ENCODE results near the gene NPEPPS.

Gene NPEPPS

GRCh38 chr17:47665655-47666054 lies 134.7 kb downstream of the NPEPPS start:
- ATAC-seq = no peak
- TF ChIP-seq ZFP30 (CRISPR knock-in tag; IDR thresholded peaks at IDR 0.05) (no peak), ISL1 (CRISPR knock-in tag; IDR thresholded peaks at IDR 0.05) (no peak), PATZ1 (CRISPR knock-in tag; IDR thresholded peaks at IDR 0.05; ENCODE audit: borderline replicate concordance) (no peak), SNAI2 (CRISPR knock-in tag; IDR thresholded peaks at IDR 0.05) (no peak), ESRRG (CRISPR knock-in tag; IDR thresholded peaks at IDR 0.05) (no peak), BACH2 (CRISPR knock-in tag; IDR thresholded peaks at IDR 0.05; ENCODE audit: borderline replicate concordance) (no peak), POU6F1 (CRISPR knock-in tag; IDR thresholded peaks at IDR 0.05; ENCODE audit: borderline replicate concordance, low read depth) (no peak)

- no peak for TF ChIP-seq SNAI2 (CRISPR knock-in tag; IDR thresholded peaks at IDR 0.05)
- no peak for TF ChIP-seq POU6F1 (CRISPR knock-in tag; IDR thresholded peaks at IDR 0.05; ENCODE audit: borderline replicate concordance, low read depth)
- TF ChIP-seq CREB5 (CRISPR knock-in tag; IDR thresholded peaks at IDR 0.05; ENCODE audit: low read depth) = no peak
- TF ChIP-seq PATZ1 (CRISPR knock-in tag; IDR thresholded peaks at IDR 0.05; ENCODE audit: borderline replicate concordance) = no peak
- TF ChIP-seq ZFP30 (CRISPR knock-in tag; IDR thresholded peaks at IDR 0.05) = no peak
- TF ChIP-seq OSR1 (CRISPR knock-in tag; IDR thresholded peaks at IDR 0.05) = no peak
- no peak for TF ChIP-seq TOX (CRISPR knock-in tag; IDR thresholded peaks at IDR 0.05; ENCODE audit: borderline replicate concordance)
- TF ChIP-seq ZC3H10 (CRISPR knock-in tag; IDR thresholded peaks at IDR 0.05) = no peak
- no peak for TF ChIP-seq ZNF70 (CRISPR knock-in tag; IDR thresholded peaks at IDR 0.05)
- no peak for TF ChIP-seq ESRRG (CRISPR knock-in tag; IDR thresholded peaks at IDR 0.05)
- no peak for TF ChIP-seq GLIS3 (CRISPR knock-in tag; IDR thresholded peaks at IDR 0.05)
- no peak for ATAC-seq
These were observed 138.2 kb downstream of the NPEPPS start for GRCh38 chr17:47669081-47669480.

GRCh38 chr17:47670064-47670463 lies 139.2 kb downstream of the NPEPPS start:
- no peak for ATAC-seq
- TF ChIP-seq CREB5 (CRISPR knock-in tag; IDR thresholded peaks at IDR 0.05; ENCODE audit: low read depth) = no peak
- no peak for TF ChIP-seq ZC3H10 (CRISPR knock-in tag; IDR thresholded peaks at IDR 0.05)
- TF ChIP-seq ZNF8 (CRISPR knock-in tag; IDR thresholded peaks at IDR 0.05) = no peak
- no peak for TF ChIP-seq PATZ1 (CRISPR knock-in tag; IDR thresholded peaks at IDR 0.05; ENCODE audit: borderline replicate concordance)
- TF ChIP-seq ZNF70 (CRISPR knock-in tag; IDR thresholded peaks at IDR 0.05) = no peak
- TF ChIP-seq TOX (CRISPR knock-in tag; IDR thresholded peaks at IDR 0.05; ENCODE audit: borderline replicate concordance) = no peak
- no peak for TF ChIP-seq ZFP30 (CRISPR knock-in tag; IDR thresholded peaks at IDR 0.05)
- TF ChIP-seq POU6F1 (CRISPR knock-in tag; IDR thresholded peaks at IDR 0.05; ENCODE audit: borderline replicate concordance, low read depth) = no peak
- TF ChIP-seq ARNTL (CRISPR knock-in tag; IDR thresholded peaks at IDR 0.05; ENCODE audit: borderline replicate concordance, low read depth) = no peak
- no peak for TF ChIP-seq OSR1 (CRISPR knock-in tag; IDR thresholded peaks at IDR 0.05)
- TF ChIP-seq GLIS3 (CRISPR knock-in tag; IDR thresholded peaks at IDR 0.05) = no peak
- no peak for TF ChIP-seq RARB (CRISPR knock-in tag; IDR thresholded peaks at IDR 0.05)
- no peak for TF ChIP-seq SNAI2 (CRISPR knock-in tag; IDR thresholded peaks at IDR 0.05)
- no peak for TF ChIP-seq ISL1 (CRISPR knock-in tag; IDR thresholded peaks at IDR 0.05)
- no peak for TF ChIP-seq TSHZ2 (CRISPR knock-in tag; IDR thresholded peaks at IDR 0.05)
- TF ChIP-seq ZNF565 (CRISPR knock-in tag; conservative IDR thresholded peaks at IDR 0.05; ENCODE audit: low read depth) = no peak
- TF ChIP-seq ZFP3 (CRISPR knock-in tag; IDR thresholded peaks at IDR 0.05) = no peak
- no peak for TF ChIP-seq BACH2 (CRISPR knock-in tag; IDR thresholded peaks at IDR 0.05; ENCODE audit: borderline replicate concordance)
